ENCODE data around the gene RYR3. TPM values are rescaled to one million over a fixed set of nuclear protein-coding genes. Genes with fewer than 3 reads are reported as not detected.

Gene RYR3
- total RNA-seq, 1 experiment from 2014 or later = 0.66 TPM

DNA sequence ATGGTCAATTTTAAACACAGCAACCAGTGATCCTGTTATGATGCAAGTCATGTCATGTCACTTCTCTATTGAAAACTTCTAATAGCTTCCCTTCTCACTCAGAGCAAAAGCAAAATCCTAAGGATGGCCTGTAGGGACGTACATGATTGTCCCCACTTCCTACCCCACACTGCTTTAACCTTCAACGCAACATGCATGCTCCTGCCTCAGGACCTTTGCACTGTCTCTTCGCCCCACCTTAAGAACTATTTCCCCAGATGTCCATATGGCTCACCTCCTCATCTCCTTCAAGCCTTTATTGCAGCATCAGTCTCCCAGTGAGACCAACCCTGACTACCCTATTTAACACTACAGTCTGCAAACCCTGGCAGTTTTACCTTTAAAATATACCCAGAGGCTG is 443.5 kb downstream of the RYR3 start:
- intact Hi-C loops (cut with micrococcal nuclease; ENCODE audit: unreplicated experiment) = no loop called here
- no peak overlapping the region for H3K4me3 Mint-ChIP-seq (ENCODE audit: unreplicated experiment)
- no peaks in the 10 kb centered on the region for H3K4me1 Mint-ChIP-seq (ENCODE audit: low read depth, unreplicated experiment)
- H3K9me3 ChIP-seq = no peaks in the 10 kb centered on the region
- H3K4me3 ChIP-seq (ENCODE audit: low read depth, low read length) = no peak overlapping the region
- ChIA-PET POLR2A (no interaction called here), CTCF (no interaction called here)
- no TSS peak for BruUV-seq (replicated peaks)
- H3K27ac Mint-ChIP-seq (ENCODE audit: unreplicated experiment) = no peak overlapping the region
- H3K9me3 Mint-ChIP-seq (ENCODE audit: unreplicated experiment) = no peaks in the 10 kb centered on the region
- no peak for TF ChIP-seq CTCF (IDR thresholded peaks at IDR 0.05; ENCODE audit: insufficient read depth in 1 of 2, low read depth in 1 of 2, low read length in 1 of 2, severe bottlenecking in 1 of 2, unreplicated experiment in 1 of 2)
- no peak for DNase-seq
- H3K27me3 Mint-ChIP-seq (ENCODE audit: insufficient read depth, unreplicated experiment) = peaks cover 21% of the 10 kb centered on the region
- H3K27me3 ChIP-seq (replicated peaks; ENCODE audit: control insufficient read depth, insufficient read depth, low read length) = no peaks in the 10 kb centered on the region
- no peaks in the 10 kb centered on the region for H3K36me3 Mint-ChIP-seq (ENCODE audit: insufficient read depth, unreplicated experiment)
- no peaks in the 10 kb centered on the region for H3K4me1 ChIP-seq
- H3K36me3 ChIP-seq (ENCODE audit: control insufficient read depth, insufficient read depth, low read length) = no peaks in the 10 kb centered on the region

DNA sequence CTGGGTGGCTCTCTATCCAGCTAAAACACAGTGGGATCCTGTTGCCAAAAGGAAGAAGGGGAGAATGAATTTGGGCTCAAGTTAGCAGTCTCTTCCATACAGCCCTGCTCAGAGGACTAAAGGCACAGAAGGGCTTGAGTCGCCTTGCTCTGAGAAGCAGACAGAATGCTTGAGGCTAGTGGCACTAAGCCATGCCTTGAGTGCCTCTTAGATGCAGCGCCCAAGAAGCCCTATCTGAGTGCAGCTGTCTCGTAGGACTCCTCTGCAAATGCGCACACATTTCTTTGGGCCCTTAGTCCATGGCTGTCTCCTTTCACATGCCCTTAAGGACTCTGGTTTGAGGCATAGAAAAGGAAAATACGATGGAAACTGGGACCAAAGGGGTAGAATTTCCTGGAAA is 446.2 kb downstream of the RYR3 start:
- intact Hi-C loops (cut with micrococcal nuclease; ENCODE audit: unreplicated experiment) = no loop called here
- BruUV-seq (replicated peaks) = no TSS peak
- no peaks in the 10 kb centered on the region for H3K9me3 ChIP-seq
- CTCF ChIA-PET = no interaction called here
- no peak overlapping the region for H3K4me3 Mint-ChIP-seq (ENCODE audit: unreplicated experiment)
- H3K9me3 Mint-ChIP-seq (ENCODE audit: unreplicated experiment) = no peaks in the 10 kb centered on the region
- no peak overlapping the region for H3K4me3 ChIP-seq (ENCODE audit: low read depth, low read length)
- H3K4me1 Mint-ChIP-seq (ENCODE audit: low read depth, unreplicated experiment) = no peaks in the 10 kb centered on the region
- no peak for TF ChIP-seq CTCF (IDR thresholded peaks at IDR 0.05; ENCODE audit: insufficient read depth in 1 of 2, low read depth in 1 of 2, low read length in 1 of 2, severe bottlenecking in 1 of 2, unreplicated experiment in 1 of 2)
- no peaks in the 10 kb centered on the region for H3K36me3 Mint-ChIP-seq (ENCODE audit: insufficient read depth, unreplicated experiment)
- no peak for DNase-seq
- H3K4me1 ChIP-seq = no peaks in the 10 kb centered on the region
- H3K27me3 ChIP-seq (replicated peaks; ENCODE audit: control insufficient read depth, insufficient read depth, low read length) = no peaks in the 10 kb centered on the region
- H3K27ac Mint-ChIP-seq (ENCODE audit: unreplicated experiment) = no peak overlapping the region
- POLR2A ChIA-PET = no interaction called here
- H3K27me3 Mint-ChIP-seq (ENCODE audit: insufficient read depth, unreplicated experiment) = peaks cover 26% of the 10 kb centered on the region
- no peaks in the 10 kb centered on the region for H3K36me3 ChIP-seq (ENCODE audit: control insufficient read depth, insufficient read depth, low read length)

DNA sequence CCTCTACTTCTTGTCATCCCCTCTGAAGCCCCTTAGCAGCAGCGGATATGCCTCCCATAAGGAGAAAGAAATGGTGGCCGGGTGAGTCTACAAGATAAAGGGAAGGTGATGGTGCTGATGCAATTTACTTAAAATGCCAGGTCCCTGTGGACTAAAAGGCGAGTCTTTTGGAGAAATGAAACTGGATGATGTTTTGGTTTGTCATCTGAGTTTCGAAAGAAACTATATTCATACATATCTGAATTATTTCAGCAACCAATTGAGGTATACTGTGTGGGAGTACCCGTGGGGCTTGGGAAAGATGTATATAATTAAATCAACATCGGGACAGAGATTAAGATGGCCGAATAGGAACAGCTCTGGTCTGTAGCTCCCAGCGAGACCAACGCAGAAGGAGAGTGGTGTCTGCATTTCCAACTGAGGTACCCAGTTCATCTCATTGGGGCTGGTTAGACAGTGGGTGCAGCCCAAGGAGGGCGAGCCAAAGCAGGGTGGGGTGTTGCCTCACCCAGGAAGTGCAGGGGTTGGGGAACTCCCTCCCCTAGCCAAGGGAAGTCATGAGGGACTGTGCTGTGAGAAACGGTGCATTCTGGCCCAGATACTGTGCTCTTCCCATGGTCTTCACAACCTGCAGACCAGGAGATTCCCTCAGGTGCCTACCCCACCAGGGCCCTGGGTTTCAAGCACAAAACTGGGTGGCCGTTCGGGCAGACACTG is 446.9 kb downstream of the RYR3 start:
- Mint-ChIP-seq H3K36me3 (ENCODE audit: insufficient read depth, unreplicated experiment) (no peaks in the 10 kb centered on the region), H3K27me3 (ENCODE audit: insufficient read depth, unreplicated experiment) (peaks cover 30% of the 10 kb centered on the region), H3K4me1 (ENCODE audit: low read depth, unreplicated experiment) (no peaks in the 10 kb centered on the region), H3K9me3 (ENCODE audit: unreplicated experiment) (no peaks in the 10 kb centered on the region), H3K4me3 (ENCODE audit: unreplicated experiment) (no peak overlapping the region), H3K27ac (ENCODE audit: unreplicated experiment) (no peak overlapping the region)
- no peak for TF ChIP-seq CTCF (IDR thresholded peaks at IDR 0.05; ENCODE audit: insufficient read depth in 1 of 2, low read depth in 1 of 2, low read length in 1 of 2, severe bottlenecking in 1 of 2, unreplicated experiment in 1 of 2)
- intact Hi-C loops (cut with micrococcal nuclease; ENCODE audit: unreplicated experiment) = no loop called here
- Histone ChIP-seq H3K36me3 (ENCODE audit: control insufficient read depth, insufficient read depth, low read length) (no peaks in the 10 kb centered on the region), H3K27me3 (replicated peaks; ENCODE audit: control insufficient read depth, insufficient read depth, low read length) (no peaks in the 10 kb centered on the region), H3K9me3 (no peaks in the 10 kb centered on the region), H3K4me3 (ENCODE audit: low read depth, low read length) (no peak overlapping the region), H3K4me1 (no peaks in the 10 kb centered on the region)
- POLR2A ChIA-PET = no interaction called here
- no peak for DNase-seq
- BruUV-seq (replicated peaks) = no TSS peak
- CTCF ChIA-PET = no interaction called here
